ENCODE measurements around the gene ENOPH1. TPM values are rescaled to one million over a fixed set of nuclear protein-coding genes. Genes with fewer than 3 reads are reported as not detected.
"Not testable (repeated sequence)": the region's sequence is repeated elsewhere in the genome, so short reads cannot be mapped to it uniquely, and the experiment has no call there.

ENOPH1 gene
- total and polyA plus RNA-seq, 9 of the 15 experiments (the other 6 are each of a cell fraction or from before 2014, with no cell fraction given) = 29.8 to 71.4 (median 48.9) TPM

DNA sequence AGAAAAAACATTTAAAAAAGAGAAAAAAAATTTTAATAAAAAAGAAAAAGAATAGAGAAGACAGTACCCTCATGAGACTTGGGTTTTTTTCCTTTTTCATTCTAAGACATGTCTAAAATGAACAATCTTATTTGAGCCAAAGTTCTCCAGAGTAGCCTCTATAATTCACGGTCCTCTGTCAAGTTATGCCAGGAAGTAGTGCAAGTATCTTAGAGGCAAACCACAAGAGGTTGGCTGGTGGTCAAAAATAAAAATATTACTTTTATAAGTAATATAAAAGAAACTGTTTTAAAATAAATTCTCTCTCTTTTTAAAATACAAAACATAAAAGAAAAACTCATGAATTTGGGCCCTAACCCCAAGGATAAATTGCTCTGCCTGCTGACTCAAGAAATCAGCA, 26.7 kb upstream of the ENOPH1 start:
- CTCF ChIA-PET (ENCODE audit: low intra/inter-chr PET ratio) = no interaction called here
- Histone ChIP-seq H3K79me2 (ENCODE audit: control insufficient read depth, insufficient read depth, low read length) (no peaks in the 10 kb centered on the region), H3K4me3 (no peak overlapping the region), H4K20me1 (replicated peaks; ENCODE audit: control insufficient read depth, insufficient read depth, low read length) (no peaks in the 10 kb centered on the region), H3K9ac (ENCODE audit: insufficient read depth in 1 of 2, low read depth in 2 of 2, low read length in 2 of 2) (no peak overlapping the region), H3K4me1 (replicated peaks in 1 of 2; ENCODE audit: control insufficient read depth in 2 of 2, insufficient read depth in 2 of 2, low read length in 2 of 2) (peaks cover 0 to 4% of the 10 kb centered on the region in 2 experiments; a peak in 3 of 5 replicates), H3K27ac (ENCODE audit: extremely low read depth, low read depth, low read length) (no peak overlapping the region), H3K9me3 (replicated peaks; ENCODE audit: control insufficient read depth, insufficient read depth, low read depth, low read length) (no peaks in the 10 kb centered on the region), H3K9me1 (ENCODE audit: control insufficient read depth, insufficient read depth, low read length) (peaks cover 2% of the 10 kb centered on the region), H3K27me3 (ENCODE audit: control insufficient read depth in 2 of 2, insufficient read depth in 2 of 2, low read length in 2 of 2) (no peaks in the 10 kb centered on the region), H2AFZ (ENCODE audit: low read depth, low read length) (no peak overlapping the region), H3K36me3 (ENCODE audit: control insufficient read depth, insufficient read depth, low read length) (no peaks in the 10 kb centered on the region), H3K4me2 (ENCODE audit: insufficient read depth, low read length) (no peak overlapping the region)
- intact Hi-C loops (cut with micrococcal nuclease) (no loop called here), in situ Hi-C loops (cut with MboI) (no loop called here)
- BruUV-seq (replicated peaks) = no TSS peak
- 44% methylated on average over 1 of the region's 1 CpG for WGBS (ENCODE audit: insufficient coverage, low coverage, missing lambda C conversion rate)
- DNase-seq (ENCODE audit: extremely low read depth in 1 of 4, low spot score in 3 of 4) (no peak), ATAC-seq (no peak), FAIRE-seq (no peak)
- TF ChIP-seq POLR2AphosphoS5 (IDR thresholded peaks at IDR 0.05; ENCODE audit: control insufficient read depth, insufficient read depth, low read depth, low read length) = no peak
- TF ChIP-seq, protein P1, sequence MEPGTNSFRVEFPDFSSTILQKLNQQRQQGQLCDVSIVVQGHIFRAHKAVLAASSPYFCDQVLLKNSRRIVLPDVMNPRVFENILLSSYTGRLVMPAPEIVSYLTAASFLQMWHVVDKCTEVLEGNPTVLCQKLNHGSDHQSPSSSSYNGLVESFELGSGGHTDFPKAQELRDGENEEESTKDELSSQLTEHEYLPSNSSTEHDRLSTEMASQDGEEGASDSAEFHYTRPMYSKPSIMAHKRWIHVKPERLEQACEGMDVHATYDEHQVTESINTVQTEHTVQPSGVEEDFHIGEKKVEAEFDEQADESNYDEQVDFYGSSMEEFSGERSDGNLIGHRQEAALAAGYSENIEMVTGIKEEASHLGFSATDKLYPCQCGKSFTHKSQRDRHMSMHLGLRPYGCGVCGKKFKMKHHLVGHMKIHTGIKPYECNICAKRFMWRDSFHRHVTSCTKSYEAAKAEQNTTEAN (CRISPR knock-in tag; IDR thresholded peaks at IDR 0.05) = no peak
- no peak for TF ChIP-seq RFX7 (CRISPR knock-in tag; IDR thresholded peaks at IDR 0.05)
- no peak for TF ChIP-seq MCM5 (IDR thresholded peaks at IDR 0.05; ENCODE audit: low read depth)
- no peak for TF ChIP-seq WHSC1 (IDR thresholded peaks at IDR 0.05; ENCODE audit: low read length)
- TF ChIP-seq ZNF263 (CRISPR knock-in tag; IDR thresholded peaks at IDR 0.05; ENCODE audit: borderline replicate concordance) = no peak
- TF ChIP-seq MYNN (IDR thresholded peaks at IDR 0.05) = no peak
- no peak for TF ChIP-seq MYNN (CRISPR knock-in tag; IDR thresholded peaks at IDR 0.05)
- no peak for TF ChIP-seq RBM17 (IDR thresholded peaks at IDR 0.05; ENCODE audit: borderline replicate concordance, low read depth, low read length)
- TF ChIP-seq, protein P2, sequence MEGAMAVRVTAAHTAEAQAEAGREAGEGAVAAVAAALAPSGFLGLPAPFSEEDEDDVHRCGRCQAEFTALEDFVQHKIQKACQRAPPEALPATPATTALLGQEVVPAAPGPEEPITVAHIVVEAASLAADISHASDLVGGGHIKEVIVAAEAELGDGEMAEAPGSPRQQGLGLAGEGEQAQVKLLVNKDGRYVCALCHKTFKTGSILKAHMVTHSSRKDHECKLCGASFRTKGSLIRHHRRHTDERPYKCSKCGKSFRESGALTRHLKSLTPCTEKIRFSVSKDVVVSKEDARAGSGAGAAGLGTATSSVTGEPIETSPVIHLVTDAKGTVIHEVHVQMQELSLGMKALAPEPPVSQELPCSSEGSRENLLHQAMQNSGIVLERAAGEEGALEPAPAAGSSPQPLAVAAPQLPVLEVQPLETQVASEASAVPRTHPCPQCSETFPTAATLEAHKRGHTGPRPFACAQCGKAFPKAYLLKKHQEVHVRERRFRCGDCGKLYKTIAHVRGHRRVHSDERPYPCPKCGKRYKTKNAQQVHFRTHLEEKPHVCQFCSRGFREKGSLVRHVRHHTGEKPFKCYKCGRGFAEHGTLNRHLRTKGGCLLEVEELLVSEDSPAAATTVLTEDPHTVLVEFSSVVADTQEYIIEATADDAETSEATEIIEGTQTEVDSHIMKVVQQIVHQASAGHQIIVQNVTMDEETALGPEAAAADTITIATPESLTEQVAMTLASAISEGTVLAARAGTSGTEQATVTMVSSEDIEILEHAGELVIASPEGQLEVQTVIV (CRISPR knock-in tag; IDR thresholded peaks at IDR 0.05; ENCODE audit: borderline replicate concordance) = no peak
- no peak for TF ChIP-seq ATF7 (IDR thresholded peaks at IDR 0.05)
- no peak for TF ChIP-seq ZKSCAN8 (CRISPR knock-in tag; IDR thresholded peaks at IDR 0.05)
- TF ChIP-seq MBD2 (IDR thresholded peaks at IDR 0.05; ENCODE audit: borderline replicate concordance, low read depth) = no peak
- POLR2A ChIA-PET = interaction anchor here (2.2 kb wide), 1 partner anchor 26 kb away, joined by 6 read pairs; no protein-coding TSS in a partner anchor

DNA sequence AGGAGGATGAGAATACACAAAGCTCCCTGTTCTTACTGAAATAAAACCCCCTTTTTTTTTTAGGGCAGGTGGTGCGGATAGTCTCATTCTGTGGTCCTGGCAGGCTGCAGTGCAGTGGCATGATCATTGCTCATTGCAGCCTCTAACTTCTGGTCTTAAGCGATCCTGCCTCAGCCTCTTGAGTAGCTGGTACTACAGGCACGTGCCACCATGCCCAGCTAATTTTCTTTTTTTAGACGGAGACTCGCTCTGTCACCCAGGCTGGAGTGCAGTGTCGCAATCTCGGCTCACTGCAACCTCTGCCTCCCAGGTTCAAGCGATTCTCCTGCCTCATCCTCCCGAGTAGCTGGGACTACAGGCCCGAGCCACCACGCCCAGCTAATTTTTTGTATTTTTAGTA, 15.3 kb upstream of the ENOPH1 start:
- DNase-seq (ENCODE audit: extremely low read depth in 1 of 4, low spot score in 3 of 4); H3K9me1 ChIP-seq (ENCODE audit: control insufficient read depth, insufficient read depth, low read length); in situ Hi-C loops (cut with MboI); intact Hi-C loops (cut with micrococcal nuclease); H4K20me1 ChIP-seq (replicated peaks; ENCODE audit: control insufficient read depth, insufficient read depth, low read length); FAIRE-seq; H3K79me2 ChIP-seq (ENCODE audit: control insufficient read depth, insufficient read depth, low read length); BruUV-seq (replicated peaks); H2AFZ ChIP-seq (ENCODE audit: low read depth, low read length); CTCF ChIA-PET (ENCODE audit: low intra/inter-chr PET ratio); ATAC-seq; H3K4me1 ChIP-seq (replicated peaks in 1 of 2; ENCODE audit: control insufficient read depth in 2 of 2, insufficient read depth in 2 of 2, low read length in 2 of 2); H3K4me3 ChIP-seq; H3K4me2 ChIP-seq (ENCODE audit: insufficient read depth, low read length); H3K27me3 ChIP-seq (ENCODE audit: control insufficient read depth in 2 of 2, insufficient read depth in 2 of 2, low read length in 2 of 2); H3K27ac ChIP-seq (ENCODE audit: extremely low read depth, low read depth, low read length); H3K9me3 ChIP-seq (replicated peaks; ENCODE audit: control insufficient read depth, insufficient read depth, low read depth, low read length); H3K36me3 ChIP-seq (ENCODE audit: control insufficient read depth, insufficient read depth, low read length); H3K9ac ChIP-seq (ENCODE audit: insufficient read depth in 1 of 2, low read depth in 2 of 2, low read length in 2 of 2): not testable (repeated sequence)
- POLR2A ChIA-PET = interaction anchor here (0.7 to 2.4 kb wide), 4 partner anchors 9 to 17 kb away, joined by 3 to 17 read pairs (median 9); no protein-coding TSS in a partner anchor
- 60% methylated on average over 8 of the region's 11 CpGs for WGBS (ENCODE audit: insufficient coverage, low coverage, missing lambda C conversion rate)
